CD14-positive monocyte (primary cell): ENCODE measurements around the gene LYSET. TPM values are rescaled to one million over a fixed set of nuclear protein-coding genes. Genes with fewer than 3 reads are reported as not detected.
A peak's percentile ranks its signal among the peaks of the same experiment; 100 is the strongest.

Experiments
- DNase-seq, 3 donors: peaks; one replicate each; pipeline ENCODE4 v3.0.0-alpha.2; 2011 to 2022
- H2AFZ ChIP-seq: 2 replicates; pipeline ENCODE4 v1.6.0; 2012; ENCODE audit warnings: mild to moderate bottlenecking, low read depth, low read length, inconsistent platforms; ENCODE audit not compliant: insufficient read depth, poor library complexity, severe bottlenecking
- H3K27ac ChIP-seq, 2 donors: 1 replicate in 1 of 2; 2 replicates in 1 of 2; pipeline ENCODE4 v1.5.1; 2012 to 2013; ENCODE audit warnings: low read length in 2 of 2, control low read depth in 1 of 2, inconsistent platforms in 1 of 2, low read depth in 1 of 2, mild to moderate bottlenecking in 1 of 2
- H3K27me3 ChIP-seq, 2 donors: one replicate each; pipeline versions ENCODE4 v1.6.0 to v1.6.1; 2011 to 2013; ENCODE audit warnings: low read length in 2 of 2; ENCODE audit not compliant: control insufficient read depth in 2 of 2, insufficient read depth in 2 of 2
- H3K36me3 ChIP-seq, 2 donors: replicated peaks in 1 of 2; 1 replicate in 1 of 2; 2 replicates in 1 of 2; pipeline versions ENCODE4 v1.5.1 to v1.6.1; 2012 to 2013; ENCODE audit warnings: low read length in 2 of 2, control low read depth in 1 of 2, inconsistent platforms in 1 of 2, mild to moderate bottlenecking in 1 of 2; ENCODE audit not compliant: insufficient read depth in 2 of 2, control insufficient read depth in 1 of 2
- H3K4me1 ChIP-seq, 2 donors: 1 replicate in 1 of 2; 2 replicates in 1 of 2; pipeline versions ENCODE4 v1.5.1 to v1.6.1; 2012 to 2013; ENCODE audit warnings: low read length in 2 of 2, control low read depth in 1 of 2, inconsistent platforms in 1 of 2, mild to moderate bottlenecking in 1 of 2, moderate library complexity in 1 of 2; ENCODE audit not compliant: insufficient read depth in 2 of 2, control insufficient read depth in 1 of 2
- H3K4me2 ChIP-seq: replicated peaks from 2 replicates; pipeline ENCODE3; 2012; ENCODE audit warnings: low read length, moderate library complexity, mild to moderate bottlenecking; ENCODE audit not compliant: poor library complexity, severe bottlenecking; ENCODE audit errors: extremely low read depth
- H3K4me3 ChIP-seq, 3 experiments: fragments of 200-600 bp in 1 of 3; sonication (generic) in 1 of 3; replicated peaks in 1 of 3; 1 replicate in 2 of 3; 2 replicates in 1 of 3; pipeline ENCODE4 v1.5.1; 2011 to 2013; ENCODE audit warnings: low read length in 3 of 3, mild to moderate bottlenecking in 3 of 3, control low read depth in 2 of 3, low read depth in 2 of 3, inconsistent platforms in 1 of 3, moderate library complexity in 1 of 3
- H3K79me2 ChIP-seq: 2 replicates; pipeline ENCODE4 v1.6.0; 2012; ENCODE audit warnings: mild to moderate bottlenecking, control low read depth, inconsistent platforms, low read length, moderate library complexity; ENCODE audit not compliant: insufficient read depth
- H3K9ac ChIP-seq: 2 replicates; pipeline ENCODE4 v1.6.0; 2017; ENCODE audit warnings: low read length, mild to moderate bottlenecking; ENCODE audit not compliant: insufficient read depth, poor library complexity, severe bottlenecking
- H3K9me3 ChIP-seq, 2 donors: replicated peaks in 1 of 2; 1 replicate in 1 of 2; 2 replicates in 1 of 2; pipeline versions ENCODE4 v1.5.1 to v1.6.1; 2012 to 2013; ENCODE audit warnings: low read length in 2 of 2, control low read depth in 1 of 2; ENCODE audit not compliant: control insufficient read depth in 1 of 2, insufficient read depth in 1 of 2
- H4K20me1 ChIP-seq: 2 replicates; pipeline ENCODE4 v1.6.0; 2012; ENCODE audit warnings: mild to moderate bottlenecking, low read length, control low read depth, moderate library complexity; ENCODE audit not compliant: insufficient read depth
- H3K27ac Mint-ChIP-seq, 7 donors: one replicate each; pipeline ENCODE4 v1.8.0; 2020; ENCODE audit warnings: mild to moderate bottlenecking in 7 of 7, mixed read lengths in 7 of 7, moderate library complexity in 6 of 7, inconsistent platforms in 2 of 7
- H3K27me3 Mint-ChIP-seq, 3 donors: one replicate each; pipeline ENCODE4 v1.8.0; 2021 to 2022; ENCODE audit warnings: low read depth in 3 of 3, mild to moderate bottlenecking in 3 of 3, mixed read lengths in 3 of 3, moderate library complexity in 3 of 3, inconsistent platforms in 1 of 3
- H3K36me3 Mint-ChIP-seq, 2 donors: one replicate each; pipeline ENCODE4 v1.8.0; 2020; ENCODE audit warnings: mixed read lengths in 2 of 2, inconsistent platforms in 1 of 2, mild to moderate bottlenecking in 1 of 2
- H3K4me1 Mint-ChIP-seq: one replicate; pipeline ENCODE4 v1.8.0; 2020; ENCODE audit warnings: mild to moderate bottlenecking, mixed read lengths
- H3K4me3 Mint-ChIP-seq, 2 donors: one replicate each; pipeline ENCODE4 v1.8.0; 2020; ENCODE audit warnings: mild to moderate bottlenecking in 2 of 2, mixed read lengths in 2 of 2, moderate library complexity in 1 of 2
- H3K9me3 Mint-ChIP-seq, 7 donors: one replicate each; pipeline ENCODE4 v1.8.0; 2020 to 2022; ENCODE audit warnings: mixed read lengths in 7 of 7, mild to moderate bottlenecking in 6 of 7, moderate library complexity in 6 of 7, inconsistent platforms in 2 of 7
- CTCF ChIP-seq: fragments of 200-600 bp; IDR thresholded peaks from one replicate; pipeline ENCODE4 v1.8.0; 2022; ENCODE audit warnings: antibody characterized with exemption, mild to moderate bottlenecking
- WGBS: methylation state at CpG from one replicate; pipeline ENCODE4 v1.1.5; 2013; ENCODE audit warnings: missing lambda C conversion rate; ENCODE audit not compliant: insufficient coverage; 5-methylcytosine and 5-hydroxymethylcytosine counted together
- intact Hi-C, 2 donors: fragments of 100-400 bp; cut with micrococcal nuclease; formaldehyde crosslinking; loops; one replicate each; pipeline versions ENCODE4 v1.15.0 to v1.15.1; 2023
- polyA plus RNA-seq, 3 donors: library from polyadenylated mRNA; depleted of rRNA in 1 of 3; unstranded in 2 of 3; stranded (reverse) in 1 of 3; fragments of 300-500 nt in 2 of 3; fragments of >200 nt in 1 of 3; fragmentation: Illumina TruSeq in 2 of 3; gene quantifications; 1 replicate in 2 of 3; 2 replicates in 1 of 3; pipeline ENCODE4 v1.2.3, GENCODE V29; 2012 to 2021

Gene LYSET
- polyA plus RNA-seq, 3 donors, result 10.8 to 43.3 (median 36.9) TPM

- Mint-ChIP-seq H3K27me3 (peaks cover 0 to 5% (median 0%) of the 10 kb centered on the region in 3 donors), H3K27ac (peak overlapping the region; percentile 76 to 91 (median 85))
- 32% methylated on average over 9 of the region's 16 CpGs for WGBS
Observed at GRCh38 chr14:93150227-93151208, 34.6 kb upstream of the LYSET start.

More at GRCh38 chr14:93150227-93151208, 34.6 kb upstream of the LYSET start:
- Histone ChIP-seq H3K36me3 (no peaks in the 10 kb centered on the region), H2AFZ (no peak overlapping the region), H3K27ac (peak overlapping the region; percentile 35 to 62), H3K4me3 (peak overlapping the region; percentile 16 to 64 (median 18)), H3K4me1 (peaks cover 37 to 44% of the 10 kb centered on the region in 2 donors), H3K27me3 (no peaks in the 10 kb centered on the region), H4K20me1 (no peaks in the 10 kb centered on the region), H3K9me3 (no peaks in the 10 kb centered on the region), H3K4me2 (peak overlapping the region; percentile 58), H3K9ac (no peak overlapping the region), H3K79me2 (no peaks in the 10 kb centered on the region)
- DNase-seq, result peak; percentile 36 to 70 (median 67)
- no peak for TF ChIP-seq CTCF
- Mint-ChIP-seq H3K36me3 (no peaks in the 10 kb centered on the region), H3K4me1 (peaks cover 34% of the 10 kb centered on the region), H3K9me3 (peaks cover 0 to 2% (median 0%) of the 10 kb centered on the region in 7 donors), H3K4me3 (peak overlapping the region in 1 of 2 donors; percentile 77)
- intact Hi-C loops, result loop anchor here in 1 of 2 donors (5.0 kb wide), 1 partner anchor 43 kb away; no protein-coding TSS in a partner anchor
